ENCODE data around the gene ALX3. TPM values are rescaled to one million over a fixed set of nuclear protein-coding genes. Genes with fewer than 3 reads are reported as not detected.

ALX3 gene
- total RNA-seq, 4 donors from 2014 or later, result not detected

GRCh38 chr1:110048923-110049601 lies 21.4 kb downstream of the ALX3 start:
- no peak overlapping the region for H3K4me3 ChIP-seq
- H3K36me3 ChIP-seq, result peaks cover 0 to 100% of the 10 kb centered on the region in 2 donors
- H3K27ac ChIP-seq, result peak overlapping the region in 2 of 4 donors; percentile 15 to 31
- H3K27me3 ChIP-seq, result no peaks in the 10 kb centered on the region
- TF ChIP-seq POLR2A (IDR thresholded peaks at IDR 0.05), result no peak
- no peak for TF ChIP-seq EP300 (IDR thresholded peaks at IDR 0.05)
- no peak for TF ChIP-seq CTCF (IDR thresholded peaks at IDR 0.05)
- TF ChIP-seq POLR2AphosphoS5 (IDR thresholded peaks at IDR 0.05), result no peak
- H3K4me1 ChIP-seq, result peaks cover 0 to 13% (median 12%) of the 10 kb centered on the region in 3 donors
- H3K9me3 ChIP-seq, result no peaks in the 10 kb centered on the region
- 63 to 82% methylated on average over 3 to 8 of the region's 9 CpGs for WGBS, 2 donors (ENCODE audit: low coverage in 1 of 2)
- ATAC-seq, result no peak

GRCh38 chr1:110048240-110048639 lies 22.2 kb downstream of the ALX3 start:
- Histone ChIP-seq H3K4me1 (peaks cover 0 to 13% (median 12%) of the 10 kb centered on the region in 3 donors), H3K9me3 (no peaks in the 10 kb centered on the region), H3K4me3 (no peak overlapping the region), H3K27me3 (no peaks in the 10 kb centered on the region), H3K36me3 (peaks cover 0 to 100% of the 10 kb centered on the region in 2 donors), H3K27ac (no peak overlapping the region)
- TF ChIP-seq CTCF (IDR thresholded peaks at IDR 0.05) (no peak), POLR2AphosphoS5 (IDR thresholded peaks at IDR 0.05) (no peak), POLR2A (IDR thresholded peaks at IDR 0.05) (no peak), EP300 (IDR thresholded peaks at IDR 0.05) (no peak)
- ATAC-seq, result no peak
- 82% methylated on average over 3 of the region's 5 CpGs; no CpG with 5 or more reads in 1 of the 2 donors for WGBS, 2 donors (ENCODE audit: low coverage in 1 of 2)

DNA sequence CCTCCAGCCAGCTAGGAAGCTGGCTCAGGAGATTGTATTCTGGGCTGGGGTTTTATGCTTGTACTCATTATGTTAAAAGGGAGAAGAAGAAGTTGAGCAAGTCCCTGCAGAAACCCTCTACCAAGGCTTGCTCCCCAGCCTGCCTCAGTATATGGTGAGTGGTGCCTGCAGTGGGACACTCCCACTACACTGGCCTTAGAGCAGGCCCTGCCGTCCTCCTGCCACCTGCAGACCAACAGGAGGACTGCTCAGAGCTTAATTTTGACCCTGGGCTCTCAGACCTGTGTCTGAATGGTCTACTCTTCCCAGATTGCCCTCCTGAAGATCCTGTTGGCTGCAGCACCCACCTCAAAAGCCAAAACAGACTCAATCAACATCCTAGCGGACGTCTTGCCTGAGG lies 23.0 kb downstream of the ALX3 start:
- Histone ChIP-seq H3K27me3 (no peaks in the 10 kb centered on the region), H3K4me1 (peaks cover 0 to 13% (median 12%) of the 10 kb centered on the region in 3 donors), H3K36me3 (peaks cover 0 to 100% of the 10 kb centered on the region in 2 donors), H3K9me3 (no peaks in the 10 kb centered on the region), H3K4me3 (no peak overlapping the region), H3K27ac (no peak overlapping the region)
- TF ChIP-seq CTCF (IDR thresholded peaks at IDR 0.05) (no peak), POLR2AphosphoS5 (IDR thresholded peaks at IDR 0.05) (no peak), EP300 (IDR thresholded peaks at IDR 0.05) (no peak), POLR2A (IDR thresholded peaks at IDR 0.05) (no peak)
- no peak for ATAC-seq
- 40 to 90% methylated on average over 1 to 3 of the region's 3 CpGs for WGBS, 2 donors (ENCODE audit: low coverage in 1 of 2)

- Histone ChIP-seq H3K27ac (no peak overlapping the region), H3K4me3 (no peak overlapping the region), H3K9me3 (no peaks in the 10 kb centered on the region), H3K36me3 (peaks cover 0 to 100% of the 10 kb centered on the region in 2 donors), H3K4me1 (no peaks in the 10 kb centered on the region), H3K27me3 (no peaks in the 10 kb centered on the region)
- no peak for TF ChIP-seq CTCF (IDR thresholded peaks at IDR 0.05)
- TF ChIP-seq POLR2A (IDR thresholded peaks at IDR 0.05), result no peak
- no peak for TF ChIP-seq POLR2AphosphoS5 (IDR thresholded peaks at IDR 0.05)
- no peak for TF ChIP-seq EP300 (IDR thresholded peaks at IDR 0.05)
- ATAC-seq, result no peak
- WGBS, 2 donors (ENCODE audit: low coverage in 1 of 2), result 100% methylated on average over 1 of the region's 10 CpGs; no CpG with 5 or more reads in 1 of the 2 donors
Measured at GRCh38 chr1:110043016-110043415, 27.5 kb downstream of the ALX3 start.

DNA sequence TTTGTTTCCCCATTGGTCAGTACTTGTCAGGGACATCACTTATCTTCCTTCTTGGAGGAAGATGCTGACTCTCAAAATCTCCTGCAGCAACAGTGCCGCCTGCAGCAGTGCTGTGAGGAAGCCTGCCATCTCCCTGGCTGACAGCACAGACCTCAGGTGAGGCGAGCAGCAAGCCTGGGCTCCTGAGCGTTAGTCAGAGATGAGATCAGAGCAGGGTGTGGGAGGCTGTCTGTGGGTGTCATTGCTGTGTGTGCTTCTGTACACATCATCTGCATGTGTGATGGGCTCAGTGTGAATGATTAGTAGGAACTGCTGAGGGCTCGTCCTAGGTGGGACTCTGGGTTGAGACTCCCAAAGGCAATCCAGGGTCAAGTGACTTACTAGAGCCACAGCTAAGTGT lies 29.9 kb downstream of the ALX3 start:
- Histone ChIP-seq H3K4me1 (peaks cover 0 to 21% (median 0%) of the 10 kb centered on the region in 3 donors), H3K27me3 (no peaks in the 10 kb centered on the region), H3K36me3 (peaks cover 0 to 89% of the 10 kb centered on the region in 2 donors), H3K9me3 (no peaks in the 10 kb centered on the region), H3K27ac (no peak overlapping the region), H3K4me3 (no peak overlapping the region)
- ATAC-seq, result no peak
- no CpG with 5 or more reads among the region's 4 CpGs for WGBS, 2 donors (ENCODE audit: low coverage in 1 of 2)
- no peak for TF ChIP-seq EP300 (IDR thresholded peaks at IDR 0.05)
- no peak for TF ChIP-seq POLR2AphosphoS5 (IDR thresholded peaks at IDR 0.05)
- no peak for TF ChIP-seq POLR2A (IDR thresholded peaks at IDR 0.05)
- TF ChIP-seq CTCF (IDR thresholded peaks at IDR 0.05), result no peak
